Effector memory CD8-positive, alpha-beta T cell (primary cell): ENCODE data around the gene CEP72.

ENCODE experiments used
- ATAC-seq: fragments of 150-1000 bp; cut with Tn5 transposase; replicated peaks from 2 replicates; pipeline ENCODE4 v1.10.0; 2021; ENCODE audit warnings: mild to moderate bottlenecking, moderate library complexity
- DNase-seq, 3 experiments: peaks; one replicate each; pipeline ENCODE4 v3.0.0; 2021
- H3K27ac Mint-ChIP-seq, 2 donors: one replicate each; pipeline ENCODE4 v1.8.0; 2022; ENCODE audit warnings: mild to moderate bottlenecking in 2 of 2, mixed read lengths in 2 of 2, moderate library complexity in 2 of 2
- H3K27me3 Mint-ChIP-seq, 2 donors: one replicate each; pipeline ENCODE4 v1.8.0; 2022; ENCODE audit warnings: mixed read lengths in 2 of 2
- H3K36me3 Mint-ChIP-seq: one replicate; pipeline ENCODE4 v1.8.0; 2022; ENCODE audit warnings: mild to moderate bottlenecking, moderate library complexity, mixed read lengths; ENCODE audit not compliant: insufficient read depth
- H3K4me1 Mint-ChIP-seq, 2 donors: one replicate each; pipeline ENCODE4 v1.8.0; 2022; ENCODE audit warnings: low read depth in 2 of 2, mixed read lengths in 2 of 2
- H3K4me3 Mint-ChIP-seq, 2 donors: one replicate each; pipeline ENCODE4 v1.8.0; 2022; ENCODE audit warnings: mild to moderate bottlenecking in 2 of 2, mixed read lengths in 2 of 2, moderate library complexity in 2 of 2
- H3K9me3 Mint-ChIP-seq, 2 donors: one replicate each; pipeline ENCODE4 v1.8.0; 2022; ENCODE audit warnings: mixed read lengths in 2 of 2

The CEP72 gene

GRCh38 chr5:657570-657969, 45.4 kb downstream of the CEP72 start:
- DNase-seq (no peak), ATAC-seq (no peak)
- Mint-ChIP-seq H3K9me3 (no peaks in the 10 kb centered on the region), H3K4me1 (no peaks in the 10 kb centered on the region), H3K4me3 (no peak overlapping the region), H3K27ac (no peak overlapping the region), H3K27me3 (no peaks in the 10 kb centered on the region), H3K36me3 (peaks cover 33% of the 10 kb centered on the region)

- DNase-seq = no peak
- peaks cover 33% of the 10 kb centered on the region for H3K36me3 Mint-ChIP-seq
- H3K27me3 Mint-ChIP-seq = no peaks in the 10 kb centered on the region
- H3K4me1 Mint-ChIP-seq = no peaks in the 10 kb centered on the region
- no peak overlapping the region for H3K27ac Mint-ChIP-seq
- no peak overlapping the region for H3K4me3 Mint-ChIP-seq
- no peaks in the 10 kb centered on the region for H3K9me3 Mint-ChIP-seq
- no peak for ATAC-seq
Measured at GRCh38 chr5:658103-658502, 46.0 kb downstream of the CEP72 start.

DNA sequence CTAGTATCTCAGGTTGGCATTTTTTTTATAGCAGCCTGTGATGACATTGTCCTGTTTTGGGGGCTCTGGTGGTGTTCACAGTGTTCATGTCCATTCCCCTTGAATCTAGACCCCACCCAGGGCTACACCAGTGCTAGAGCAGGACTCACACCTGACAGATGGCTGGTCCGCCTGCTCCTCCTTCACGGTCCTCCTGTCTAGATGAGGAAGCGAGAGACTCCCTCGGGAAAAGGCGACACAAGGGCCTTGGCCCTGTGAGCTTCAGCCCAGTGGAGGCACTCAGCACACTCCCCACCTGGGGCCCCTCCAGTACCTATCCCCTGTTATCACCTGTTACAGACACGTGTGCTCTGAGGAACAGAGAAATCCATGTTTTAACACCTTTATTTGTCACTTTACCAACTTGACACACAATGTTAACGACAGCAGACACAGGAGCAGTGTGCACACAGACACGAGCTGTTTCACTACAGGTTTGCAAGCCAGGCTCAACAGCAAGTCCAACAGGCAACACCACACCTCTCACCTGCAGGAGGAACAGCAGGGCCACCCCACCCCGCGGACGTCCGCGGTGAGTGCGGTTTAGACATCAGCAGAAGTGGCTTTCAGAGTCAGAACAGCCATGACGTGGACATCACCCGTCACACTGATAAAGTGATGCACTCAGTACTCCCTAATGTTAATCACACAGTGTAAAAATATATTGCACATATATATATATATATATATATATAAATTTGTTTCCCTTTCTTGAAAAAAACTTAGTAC, 47.5 kb downstream of the CEP72 start:
- Mint-ChIP-seq H3K36me3 (peaks cover 34% of the 10 kb centered on the region), H3K27me3 (no peaks in the 10 kb centered on the region), H3K27ac (peak overlapping the region in 1 of 2 donors; percentile 44), H3K4me1 (no peaks in the 10 kb centered on the region), H3K9me3 (no peaks in the 10 kb centered on the region), H3K4me3 (no peak overlapping the region)
- ATAC-seq (no peak), DNase-seq (no peak)

- Mint-ChIP-seq H3K27ac (peak overlapping the region in 1 of 2 donors; percentile 44), H3K4me1 (no peaks in the 10 kb centered on the region), H3K36me3 (peaks cover 31% of the 10 kb centered on the region), H3K27me3 (no peaks in the 10 kb centered on the region), H3K4me3 (no peak overlapping the region), H3K9me3 (no peaks in the 10 kb centered on the region)
- ATAC-seq (no peak), DNase-seq (no peak)
Measured at GRCh38 chr5:660491-661030, 48.4 kb downstream of the CEP72 start.

GRCh38 chr5:661891-662750, 50.0 kb downstream of the CEP72 start:
- Mint-ChIP-seq H3K27ac (no peak overlapping the region), H3K4me3 (no peak overlapping the region), H3K4me1 (no peaks in the 10 kb centered on the region), H3K9me3 (no peaks in the 10 kb centered on the region), H3K36me3 (peaks cover 23% of the 10 kb centered on the region), H3K27me3 (no peaks in the 10 kb centered on the region)
- DNase-seq (no peak), ATAC-seq (no peak)

GRCh38 chr5:662751-663435, 50.8 kb downstream of the CEP72 start:
- H3K4me1 Mint-ChIP-seq = peaks cover 0 to 1% of the 10 kb centered on the region in 2 donors
- H3K27ac Mint-ChIP-seq = peak overlapping the region in 1 of 2 donors; percentile 32
- H3K9me3 Mint-ChIP-seq = no peaks in the 10 kb centered on the region
- no peaks in the 10 kb centered on the region for H3K27me3 Mint-ChIP-seq
- DNase-seq (no peak), ATAC-seq (no peak)
- H3K4me3 Mint-ChIP-seq = no peak overlapping the region
- peaks cover 22% of the 10 kb centered on the region for H3K36me3 Mint-ChIP-seq

DNA sequence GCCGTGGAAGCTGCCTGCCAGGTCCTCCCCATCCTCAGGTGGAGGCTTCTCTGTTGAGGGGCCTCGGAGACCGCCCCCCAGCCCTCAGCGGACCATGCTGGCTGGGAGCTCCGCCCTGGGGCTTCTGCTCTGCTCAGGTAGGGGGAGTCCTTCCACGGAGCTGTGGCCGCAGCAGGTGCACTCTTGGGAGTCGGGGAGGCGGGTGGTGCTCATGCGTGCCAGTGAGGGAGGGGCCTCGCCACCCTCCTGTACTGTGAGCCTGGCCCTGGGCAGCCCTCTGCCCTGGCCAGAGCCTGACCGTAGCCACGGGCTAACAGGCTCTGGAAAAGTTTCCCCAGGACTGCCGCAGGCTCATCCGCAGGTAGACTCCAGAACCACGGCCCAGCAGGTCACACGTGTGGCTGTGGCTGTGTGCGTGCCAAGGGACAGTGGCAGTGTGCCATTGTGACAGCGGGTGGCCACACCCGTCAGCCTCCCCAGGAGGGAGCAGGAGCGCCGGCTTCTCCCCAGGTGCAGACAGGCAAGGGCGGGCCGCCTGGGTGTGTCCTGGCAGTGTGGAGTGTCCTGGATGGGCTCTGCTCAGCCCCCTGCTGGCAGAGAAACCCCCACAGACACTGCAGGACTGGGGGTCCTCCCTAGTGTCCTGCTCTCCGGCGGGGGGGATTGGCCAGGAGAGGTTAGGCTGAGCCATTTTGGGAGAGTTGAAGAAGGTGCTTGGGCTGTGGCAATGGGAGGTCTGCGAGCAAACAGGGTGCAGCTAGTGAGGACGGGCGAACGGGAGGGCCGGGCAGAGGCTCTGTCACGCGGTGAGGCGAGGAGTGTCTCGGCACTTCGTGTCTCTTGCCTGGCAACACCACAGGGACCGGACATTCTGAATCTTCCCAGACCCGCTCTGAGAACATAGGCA, 51.5 kb downstream of the CEP72 start:
- H3K4me3 Mint-ChIP-seq = no peak overlapping the region

DNA sequence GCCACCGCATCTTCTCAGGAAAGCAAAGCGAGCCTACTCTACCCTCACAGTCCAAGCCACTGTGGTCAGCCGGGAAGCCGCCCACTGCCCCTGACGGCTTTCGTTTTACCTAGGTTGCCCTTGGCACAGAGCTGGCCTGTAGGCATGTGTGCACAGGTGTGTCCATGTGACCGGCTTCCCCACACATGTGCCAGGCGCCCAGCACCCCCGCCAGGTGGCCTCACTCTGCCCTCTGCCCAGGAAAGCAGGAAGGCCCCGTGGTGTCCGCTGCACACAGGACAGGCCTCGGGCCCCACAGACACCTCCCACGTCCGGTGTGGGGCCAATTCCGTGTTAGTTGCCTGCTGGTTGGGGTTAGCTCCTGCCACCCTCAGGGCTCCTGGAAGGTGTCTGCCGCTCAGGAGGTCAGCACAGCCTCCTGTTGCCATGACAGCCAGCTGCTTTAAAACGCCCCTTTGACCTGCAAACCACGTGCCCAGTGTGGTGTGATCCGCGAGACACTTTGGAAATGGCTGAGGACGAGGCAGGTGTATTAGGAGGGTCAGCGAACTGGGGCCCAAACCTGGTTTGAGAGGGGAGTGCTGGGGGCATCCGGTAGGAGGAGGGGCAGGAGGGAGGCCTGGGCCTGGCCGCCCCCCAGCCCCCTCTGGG, 52.3 kb downstream of the CEP72 start:
- Mint-ChIP-seq H3K36me3 (peaks cover 15% of the 10 kb centered on the region), H3K9me3 (no peaks in the 10 kb centered on the region), H3K27me3 (no peaks in the 10 kb centered on the region), H3K4me1 (peaks cover 0 to 1% of the 10 kb centered on the region in 2 donors), H3K4me3 (no peak overlapping the region), H3K27ac (peak overlapping the region in 1 of 2 donors; percentile 12)
- DNase-seq = no peak
- no peak for ATAC-seq

More for the DNA sequence above, 51.5 kb downstream of the CEP72 start:
- Mint-ChIP-seq H3K36me3 (peaks cover 15% of the 10 kb centered on the region), H3K27ac (peak overlapping the region in 1 of 2 donors; percentile 32), H3K9me3 (no peaks in the 10 kb centered on the region), H3K27me3 (no peaks in the 10 kb centered on the region), H3K4me1 (peaks cover 0 to 1% of the 10 kb centered on the region in 2 donors)
- ATAC-seq (no peak), DNase-seq (no peak)

GRCh38 chr5:664994-665360, 52.8 kb downstream of the CEP72 start:
- H3K4me3 Mint-ChIP-seq = no peak overlapping the region
- no peak for ATAC-seq
- H3K27ac Mint-ChIP-seq = no peak overlapping the region
- no peaks in the 10 kb centered on the region for H3K9me3 Mint-ChIP-seq
- no peaks in the 10 kb centered on the region for H3K27me3 Mint-ChIP-seq
- peaks cover 13% of the 10 kb centered on the region for H3K36me3 Mint-ChIP-seq
- H3K4me1 Mint-ChIP-seq = peaks cover 0 to 1% of the 10 kb centered on the region in 2 donors
- no peak for DNase-seq

- H3K36me3 Mint-ChIP-seq = peaks cover 17% of the 10 kb centered on the region
- no peak overlapping the region for H3K27ac Mint-ChIP-seq
- H3K4me1 Mint-ChIP-seq = peaks cover 0 to 1% of the 10 kb centered on the region in 2 donors
- ATAC-seq (no peak), DNase-seq (no peak)
- H3K9me3 Mint-ChIP-seq = no peaks in the 10 kb centered on the region
- no peaks in the 10 kb centered on the region for H3K27me3 Mint-ChIP-seq
- H3K4me3 Mint-ChIP-seq = no peak overlapping the region
Measured at GRCh38 chr5:665541-665955, 53.4 kb downstream of the CEP72 start.

- Mint-ChIP-seq H3K4me1 (peaks cover 0 to 1% of the 10 kb centered on the region in 2 donors), H3K9me3 (no peaks in the 10 kb centered on the region), H3K36me3 (peaks cover 18% of the 10 kb centered on the region), H3K4me3 (no peak overlapping the region), H3K27me3 (no peaks in the 10 kb centered on the region), H3K27ac (no peak overlapping the region)
- DNase-seq = no peak
- ATAC-seq = no peak
Measured at GRCh38 chr5:665956-666711, 54.0 kb downstream of the CEP72 start.
